GM12875 (cell line): Measurements from ENCODE around the gene PSMD7.

ENCODE experiments used
- H3K4me3 ChIP-seq: one replicate; pipeline ENCODE4 v1.5.1; 2011; ENCODE audit warnings: low read depth, low read length, control low read depth
- TF ChIP-seq, protein P1 (sequence below): IDR thresholded peaks from 2 replicates; pipeline ENCODE4 v1.5.1; 2011; ENCODE audit warnings: low read depth, mild to moderate bottlenecking, control low read depth, inconsistent platforms, low read length, moderate library complexity, borderline replicate concordance; ENCODE audit not compliant: insufficient read depth

The PSMD7 gene

DNA sequence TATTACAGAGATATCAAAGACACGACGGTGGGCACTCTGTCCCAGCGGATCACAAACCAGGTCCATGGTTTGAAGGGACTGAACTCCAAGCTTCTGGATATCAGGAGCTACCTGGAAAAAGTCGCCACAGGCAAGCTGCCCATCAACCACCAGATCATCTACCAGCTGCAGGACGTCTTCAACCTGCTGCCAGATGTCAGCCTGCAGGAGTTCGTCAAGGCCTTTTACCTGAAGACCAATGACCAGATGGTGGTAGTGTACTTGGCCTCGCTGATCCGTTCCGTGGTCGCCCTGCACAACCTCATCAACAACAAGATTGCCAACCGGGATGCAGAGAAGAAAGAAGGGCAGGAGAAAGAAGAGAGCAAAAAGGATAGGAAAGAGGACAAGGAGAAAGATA is 8.7 kb downstream of the PSMD7 start:
- TF ChIP-seq, protein P1, sequence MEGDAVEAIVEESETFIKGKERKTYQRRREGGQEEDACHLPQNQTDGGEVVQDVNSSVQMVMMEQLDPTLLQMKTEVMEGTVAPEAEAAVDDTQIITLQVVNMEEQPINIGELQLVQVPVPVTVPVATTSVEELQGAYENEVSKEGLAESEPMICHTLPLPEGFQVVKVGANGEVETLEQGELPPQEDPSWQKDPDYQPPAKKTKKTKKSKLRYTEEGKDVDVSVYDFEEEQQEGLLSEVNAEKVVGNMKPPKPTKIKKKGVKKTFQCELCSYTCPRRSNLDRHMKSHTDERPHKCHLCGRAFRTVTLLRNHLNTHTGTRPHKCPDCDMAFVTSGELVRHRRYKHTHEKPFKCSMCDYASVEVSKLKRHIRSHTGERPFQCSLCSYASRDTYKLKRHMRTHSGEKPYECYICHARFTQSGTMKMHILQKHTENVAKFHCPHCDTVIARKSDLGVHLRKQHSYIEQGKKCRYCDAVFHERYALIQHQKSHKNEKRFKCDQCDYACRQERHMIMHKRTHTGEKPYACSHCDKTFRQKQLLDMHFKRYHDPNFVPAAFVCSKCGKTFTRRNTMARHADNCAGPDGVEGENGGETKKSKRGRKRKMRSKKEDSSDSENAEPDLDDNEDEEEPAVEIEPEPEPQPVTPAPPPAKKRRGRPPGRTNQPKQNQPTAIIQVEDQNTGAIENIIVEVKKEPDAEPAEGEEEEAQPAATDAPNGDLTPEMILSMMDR, result no peak
- no peak overlapping the region for H3K4me3 ChIP-seq

DNA sequence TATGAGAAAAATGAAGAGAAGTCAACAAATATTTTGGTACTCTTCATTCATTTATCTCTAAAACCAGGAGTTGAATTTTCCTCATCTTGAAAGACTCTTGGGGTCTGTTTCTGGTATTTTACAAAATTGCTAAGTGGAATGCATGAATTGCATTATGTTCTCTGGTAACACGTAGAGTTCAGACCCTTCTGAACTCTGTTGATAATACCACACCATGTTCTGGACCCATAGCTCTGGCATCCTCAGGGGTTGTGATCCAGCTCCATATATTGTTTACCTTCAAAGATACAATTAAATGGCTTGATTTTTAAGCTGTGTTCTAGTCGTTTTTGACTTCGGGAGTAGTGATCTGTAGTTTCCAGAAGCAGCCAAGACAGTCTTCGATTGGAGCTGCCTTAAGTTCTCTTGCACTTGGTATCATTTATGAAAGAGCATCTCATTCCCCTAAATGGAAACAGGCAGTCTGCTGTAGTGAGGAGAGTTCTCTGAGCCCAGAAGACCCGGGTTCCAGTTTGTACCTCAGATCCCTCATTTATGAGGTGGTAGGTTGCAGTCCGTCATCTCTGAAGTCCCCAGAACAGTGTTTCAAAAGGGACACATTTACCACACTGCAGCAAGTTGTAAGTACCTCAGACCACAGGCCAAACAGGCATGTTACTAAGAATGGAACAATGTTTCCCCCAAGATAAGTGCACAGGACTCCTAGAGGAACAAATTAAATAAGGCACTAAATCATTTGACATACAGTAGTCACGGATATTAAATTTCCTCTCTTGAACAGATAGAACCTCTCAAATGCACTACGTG is 9.6 kb downstream of the PSMD7 start:
- TF ChIP-seq, protein P1, result no peak
- no peak overlapping the region for H3K4me3 ChIP-seq

DNA sequence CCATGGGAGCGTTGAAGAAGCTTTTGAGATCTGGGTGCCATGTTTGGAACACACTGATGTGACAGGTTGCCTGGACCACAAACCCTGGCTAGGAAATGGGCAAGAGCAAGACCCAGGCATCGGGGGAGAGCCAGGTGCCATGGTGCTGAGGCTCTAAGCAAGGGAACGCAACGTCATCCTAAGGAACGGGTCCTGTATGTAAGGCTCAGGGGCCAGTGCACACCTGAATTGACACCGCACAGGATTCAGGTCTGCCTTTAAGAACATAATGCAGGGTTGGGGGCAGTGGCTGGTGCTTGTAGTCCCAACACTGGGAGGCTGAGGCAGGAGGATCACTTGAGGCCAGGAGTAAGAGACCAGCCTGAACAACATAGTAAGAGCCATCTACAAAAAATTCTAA is 10.8 kb downstream of the PSMD7 start:
- no peak overlapping the region for H3K4me3 ChIP-seq
- TF ChIP-seq, protein P1, result no peak

DNA sequence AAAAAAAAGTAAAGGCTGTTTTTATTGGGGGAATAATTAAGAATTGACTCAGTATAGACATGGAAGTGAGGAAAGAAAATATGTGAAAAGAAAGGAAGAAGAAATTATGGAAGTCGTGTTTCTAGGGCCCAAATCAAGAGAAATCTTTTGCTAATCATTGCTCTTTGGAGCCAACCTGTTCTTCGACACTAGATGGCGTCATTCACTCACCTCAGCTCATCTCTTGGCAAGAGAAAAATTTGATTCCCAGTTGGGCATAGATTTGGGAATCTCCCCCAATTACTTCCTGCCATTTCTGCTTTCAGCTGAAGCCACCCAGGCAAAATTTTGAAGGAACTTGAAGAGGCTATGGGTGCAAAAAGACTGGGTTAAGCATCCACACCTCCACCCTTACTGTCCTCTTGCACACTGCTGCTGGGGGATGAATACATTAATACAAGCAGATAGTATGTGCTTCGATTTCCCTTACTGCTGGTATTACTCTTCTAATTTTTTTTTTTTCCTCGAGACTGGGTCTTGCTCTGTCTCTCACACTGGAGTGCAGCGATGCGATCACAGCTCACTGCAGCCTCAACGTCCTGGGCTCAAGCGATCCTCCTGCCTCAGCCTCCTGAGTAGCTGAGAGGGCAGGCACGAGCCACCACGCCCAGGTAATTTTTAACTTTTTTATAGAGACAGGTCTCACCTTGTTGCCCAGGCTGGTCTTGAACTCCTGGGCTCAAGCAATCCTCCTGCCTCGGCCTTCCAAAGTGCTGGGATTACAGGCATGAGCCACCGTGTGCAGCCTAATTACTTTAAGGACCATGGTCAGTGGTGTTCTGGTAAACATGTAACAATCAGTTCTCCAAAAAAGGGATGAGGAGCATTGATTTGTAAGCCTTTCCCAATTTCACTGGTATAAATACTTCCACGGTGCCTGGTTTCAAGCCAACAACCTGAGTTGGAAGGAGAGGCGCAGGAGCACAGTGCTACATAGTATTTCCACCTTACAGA is 13.5 kb downstream of the PSMD7 start:
- TF ChIP-seq, protein P1, result peak; percentile 58; the same call in 1 of the 2 replicates
- no peak overlapping the region for H3K4me3 ChIP-seq

DNA sequence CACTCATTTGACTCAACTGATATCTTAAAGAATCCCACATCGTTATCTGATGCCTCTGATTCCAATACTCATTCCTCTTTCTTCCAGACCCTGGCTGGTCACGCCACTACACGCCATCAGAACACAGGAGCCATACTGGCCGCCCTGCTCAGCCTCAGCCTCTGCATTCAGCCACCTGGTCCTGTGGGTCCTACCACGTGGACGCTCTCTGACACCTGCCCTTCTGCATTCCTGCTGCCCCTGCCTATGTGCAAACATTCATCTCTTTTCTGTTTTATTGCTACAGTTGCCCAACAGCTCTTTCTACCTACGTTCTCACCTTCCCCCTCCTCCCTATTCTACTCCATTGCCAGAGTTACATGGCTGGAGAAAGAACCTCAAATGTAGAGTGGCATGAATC is 18.4 kb downstream of the PSMD7 start:
- TF ChIP-seq, protein P1, result no peak
- no peak overlapping the region for H3K4me3 ChIP-seq

DNA sequence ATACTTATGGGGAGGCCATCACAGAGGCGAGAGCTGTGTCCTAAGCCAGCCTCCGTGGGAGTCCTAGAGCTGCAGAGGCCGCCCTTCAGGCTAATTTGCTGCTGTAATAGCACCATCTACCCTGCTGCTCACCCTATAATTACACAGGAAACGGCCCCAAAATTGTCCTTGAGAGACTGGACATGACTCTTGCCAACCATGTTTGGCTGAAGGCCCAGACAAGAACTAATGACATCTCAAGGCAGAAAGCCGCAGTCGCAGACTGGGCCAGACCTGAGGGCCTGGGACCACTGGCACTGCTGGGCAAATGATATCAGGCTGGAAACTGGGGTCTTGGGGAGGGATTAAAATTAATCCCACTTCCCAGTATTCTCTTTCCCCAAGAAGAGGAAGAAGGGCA is 24.1 kb downstream of the PSMD7 start:
- H3K4me3 ChIP-seq, result no peak overlapping the region
- TF ChIP-seq, protein P1, result no peak

DNA sequence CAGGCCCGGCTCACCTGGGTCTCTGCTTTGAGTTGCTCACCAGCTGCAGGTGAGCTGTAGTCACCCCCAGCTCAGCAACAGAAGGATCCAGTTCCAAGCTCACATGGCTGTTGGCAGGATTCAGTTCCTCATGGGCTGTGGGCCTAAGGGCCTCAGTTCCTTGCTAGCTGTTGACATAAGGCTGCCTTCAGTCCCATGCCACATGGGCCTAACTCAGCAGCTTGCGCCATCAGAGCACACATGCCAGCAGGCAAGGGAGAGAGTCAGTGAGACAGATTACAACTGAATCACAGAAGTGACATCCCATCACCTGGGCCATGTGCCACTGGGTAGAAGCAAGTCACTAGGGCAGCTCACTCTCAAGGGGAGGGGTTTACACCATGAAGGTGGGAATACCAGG is 24.7 kb downstream of the PSMD7 start:
- H3K4me3 ChIP-seq, result no peak overlapping the region
- TF ChIP-seq, protein P1, result no peak
